Endothelial cell (in vitro differentiated cells): Measurements from ENCODE around the gene ATXN1. TPM values are rescaled to one million over a fixed set of nuclear protein-coding genes. Genes with fewer than 3 reads are reported as not detected.
"Not testable (repeated sequence)": the region's sequence is repeated elsewhere in the genome, so short reads cannot be mapped to it uniquely, and the experiment has no call there.

Experiments used
- DNase-seq: peaks from one replicate; pipeline ENCODE4 v3.0.0; 2021; ENCODE audit warnings: low spot score
- H3K27ac Mint-ChIP-seq: one replicate; pipeline ENCODE4 v1.8.0; 2021; ENCODE audit warnings: mixed read lengths, inconsistent platforms; ENCODE audit not compliant: unreplicated experiment
- H3K27me3 Mint-ChIP-seq: one replicate; pipeline ENCODE4 v1.8.0; 2021; ENCODE audit warnings: mild to moderate bottlenecking, moderate library complexity, mixed read lengths, inconsistent platforms; ENCODE audit not compliant: unreplicated experiment
- H3K36me3 Mint-ChIP-seq: one replicate; pipeline ENCODE4 v1.8.0; 2021; ENCODE audit warnings: mild to moderate bottlenecking, low read depth, mixed read lengths, inconsistent platforms; ENCODE audit not compliant: unreplicated experiment
- H3K4me1 Mint-ChIP-seq: one replicate; pipeline ENCODE4 v1.8.0; 2021; ENCODE audit warnings: mild to moderate bottlenecking, mixed read lengths, inconsistent platforms; ENCODE audit not compliant: unreplicated experiment
- H3K4me3 Mint-ChIP-seq: one replicate; pipeline ENCODE4 v1.8.0; 2021; ENCODE audit warnings: mild to moderate bottlenecking, mixed read lengths, inconsistent platforms; ENCODE audit not compliant: unreplicated experiment
- H3K9me3 Mint-ChIP-seq: one replicate; pipeline ENCODE4 v1.8.0; 2021; ENCODE audit warnings: mixed read lengths, inconsistent platforms; ENCODE audit not compliant: unreplicated experiment
- CTCF ChIP-seq: fragments of 200-600 bp; sonication (generic); IDR thresholded peaks from one replicate; pipeline ENCODE4 v1.5.0; 2021; ENCODE audit warnings: antibody characterized with exemption; ENCODE audit not compliant: unreplicated experiment
- total RNA-seq: library from RNA; stranded (reverse); fragmentation: NEBNext Ultra II Directional; extraction: Animal tissue kit (Norgen Biotek cat#: 25700); gene quantifications from one replicate; pipeline ENCODE4 v1.2.1, GENCODE V29; 2021; ENCODE audit not compliant: unreplicated experiment

ATXN1 gene
- total RNA-seq, 1 donor from 2014 or later: 18.7 TPM

DNA sequence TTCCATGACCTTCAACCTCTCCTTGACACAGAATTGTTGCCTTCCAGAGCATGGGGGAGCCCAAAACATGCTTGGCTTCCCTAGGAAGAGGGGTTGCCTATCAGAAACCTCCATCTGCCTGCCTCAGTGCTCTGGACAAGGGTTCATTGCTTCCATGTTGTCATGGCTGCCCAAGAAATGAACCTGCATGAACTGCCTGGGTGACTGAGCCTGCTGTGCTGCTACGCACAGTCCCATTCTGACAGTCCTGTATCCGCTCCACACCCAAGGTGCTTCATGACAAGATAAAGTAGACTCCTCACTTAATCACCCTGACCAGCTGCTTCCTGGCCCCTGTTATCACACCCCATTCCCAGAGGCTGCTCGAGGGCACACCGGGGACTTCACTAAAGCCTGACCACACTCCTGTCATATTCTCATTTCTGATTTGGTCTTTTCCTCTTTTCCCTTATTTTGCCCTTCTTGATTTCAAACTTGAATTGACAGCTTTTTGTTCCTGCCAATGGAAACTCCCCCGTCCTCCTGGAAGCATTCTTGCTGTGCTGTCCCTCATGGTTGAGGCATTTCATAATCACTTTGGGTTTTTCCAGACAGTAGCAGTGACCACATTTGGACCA, 491.0 kb downstream of the ATXN1 start:
- no peaks in the 10 kb centered on the region for H3K4me1 Mint-ChIP-seq
- H3K9me3 Mint-ChIP-seq: no peaks in the 10 kb centered on the region
- no peak for TF ChIP-seq CTCF
- H3K27ac Mint-ChIP-seq: no peak overlapping the region
- DNase-seq: no peak
- H3K36me3 Mint-ChIP-seq: no peaks in the 10 kb centered on the region
- no peaks in the 10 kb centered on the region for H3K27me3 Mint-ChIP-seq
- no peak overlapping the region for H3K4me3 Mint-ChIP-seq

GRCh38 chr6:16269442-16270070, 491.7 kb downstream of the ATXN1 start:
- not testable (repeated sequence) for H3K27ac Mint-ChIP-seq, H3K4me3 Mint-ChIP-seq, H3K36me3 Mint-ChIP-seq, H3K27me3 Mint-ChIP-seq, H3K9me3 Mint-ChIP-seq, DNase-seq, H3K4me1 Mint-ChIP-seq

DNA sequence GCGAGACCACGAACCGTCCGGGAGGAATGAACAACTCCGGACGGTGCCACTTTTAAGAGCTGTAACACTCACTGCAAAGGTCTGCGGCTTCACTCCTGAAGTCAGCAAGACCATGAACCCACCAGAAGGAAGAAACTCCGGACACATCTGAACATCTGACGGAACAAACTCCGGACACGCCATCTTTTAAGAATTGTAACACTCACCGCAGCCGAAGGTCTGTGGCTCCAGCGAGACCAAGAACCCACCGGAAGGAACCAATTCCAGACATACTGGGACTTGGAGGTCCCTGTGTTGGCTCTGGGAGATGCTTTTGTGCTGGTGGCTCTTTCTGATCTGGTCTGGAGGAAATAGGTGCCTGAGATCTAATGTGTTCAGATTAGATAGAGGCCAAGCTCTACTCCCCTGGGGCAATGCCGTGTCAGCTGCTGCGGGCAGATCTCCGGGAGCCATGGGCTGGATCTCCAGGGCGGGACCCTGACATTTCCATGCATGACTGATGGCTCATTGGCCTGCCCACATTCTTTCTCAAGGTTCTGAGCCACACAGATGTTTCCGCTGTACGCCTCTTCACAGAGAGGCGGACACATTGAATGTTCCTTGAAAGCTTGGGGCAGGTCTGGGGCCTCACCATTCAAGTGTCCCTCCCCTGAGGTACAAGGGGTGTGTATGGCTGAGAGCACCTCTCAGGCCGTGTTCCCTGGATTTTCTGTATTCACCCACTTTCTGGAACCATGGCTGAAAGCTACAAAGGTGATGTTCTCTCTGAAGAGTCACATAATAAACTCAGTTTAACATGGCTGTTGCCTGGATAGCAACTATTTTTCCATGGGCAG, 493.6 kb downstream of the ATXN1 start:
- H3K4me3 Mint-ChIP-seq: no peak overlapping the region
- DNase-seq: no peak
- no peaks in the 10 kb centered on the region for H3K9me3 Mint-ChIP-seq
- H3K36me3 Mint-ChIP-seq: no peaks in the 10 kb centered on the region
- no peaks in the 10 kb centered on the region for H3K4me1 Mint-ChIP-seq
- H3K27me3 Mint-ChIP-seq: peaks cover 4% of the 10 kb centered on the region
- H3K27ac Mint-ChIP-seq: no peak overlapping the region
- TF ChIP-seq CTCF: no peak

GRCh38 chr6:16265351-16266341, 495.6 kb downstream of the ATXN1 start:
- Mint-ChIP-seq H3K4me3 (no peak overlapping the region), H3K9me3 (no peaks in the 10 kb centered on the region), H3K27me3 (peaks cover 4% of the 10 kb centered on the region), H3K4me1 (no peaks in the 10 kb centered on the region), H3K36me3 (no peaks in the 10 kb centered on the region), H3K27ac (no peak overlapping the region)
- no peak for TF ChIP-seq CTCF
- no peak for DNase-seq

DNA sequence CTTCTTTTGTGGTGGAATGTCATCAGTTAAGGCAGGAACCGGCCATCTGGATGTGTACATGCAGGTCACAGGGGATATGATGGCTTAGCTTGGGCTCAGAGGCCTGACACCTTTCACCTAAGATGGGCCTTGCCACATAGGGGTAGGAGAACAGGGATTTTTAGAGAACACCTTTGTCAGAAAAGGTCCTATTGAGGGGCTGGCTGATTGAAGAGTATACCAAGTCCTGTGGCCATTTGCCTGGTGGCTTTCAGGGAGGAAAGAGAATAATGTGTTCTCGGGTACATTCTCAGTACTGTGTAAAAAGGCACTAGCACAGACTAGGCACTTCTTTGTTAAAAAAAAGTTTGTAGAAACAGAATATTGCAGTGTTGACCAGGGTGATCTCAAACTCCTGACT, 496.5 kb downstream of the ATXN1 start:
- no peak for DNase-seq
- H3K36me3 Mint-ChIP-seq: no peaks in the 10 kb centered on the region
- H3K27me3 Mint-ChIP-seq: peaks cover 4% of the 10 kb centered on the region
- no peaks in the 10 kb centered on the region for H3K4me1 Mint-ChIP-seq
- no peak overlapping the region for H3K27ac Mint-ChIP-seq
- H3K9me3 Mint-ChIP-seq: no peaks in the 10 kb centered on the region
- H3K4me3 Mint-ChIP-seq: no peak overlapping the region
- no peak for TF ChIP-seq CTCF

GRCh38 chr6:16263464-16264099, 497.7 kb downstream of the ATXN1 start:
- not testable (repeated sequence) for DNase-seq, H3K36me3 Mint-ChIP-seq, H3K4me1 Mint-ChIP-seq, H3K27me3 Mint-ChIP-seq, H3K9me3 Mint-ChIP-seq, H3K27ac Mint-ChIP-seq, H3K4me3 Mint-ChIP-seq

DNA sequence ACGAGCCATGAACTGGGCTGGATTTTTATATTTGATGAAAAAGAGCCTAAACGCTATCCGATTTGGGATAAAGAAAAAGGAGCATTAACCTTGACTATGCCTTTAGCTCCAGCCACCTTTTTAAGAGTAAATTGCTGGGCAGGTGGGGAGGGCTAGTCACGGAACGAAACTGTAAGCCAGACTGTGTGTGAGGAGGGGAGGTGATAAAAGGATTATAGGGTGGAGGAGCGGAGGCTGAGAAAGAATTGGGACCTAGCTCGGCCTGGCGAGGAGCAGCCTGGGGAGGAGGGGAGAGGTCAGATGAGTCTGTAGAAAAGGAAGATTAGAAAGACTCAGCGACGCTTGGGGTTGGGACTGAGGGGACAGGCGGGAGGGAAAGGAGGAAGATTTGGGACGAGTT, 498.5 kb downstream of the ATXN1 start:
- H3K27me3 Mint-ChIP-seq, DNase-seq, H3K27ac Mint-ChIP-seq, H3K4me3 Mint-ChIP-seq, H3K36me3 Mint-ChIP-seq, H3K9me3 Mint-ChIP-seq: not testable (repeated sequence)
- peaks cover 17% of the 10 kb centered on the region for H3K4me1 Mint-ChIP-seq
